HepG2 (cell line): Measurements from ENCODE around the gene RRAS. TPM values are rescaled to one million over a fixed set of nuclear protein-coding genes. Genes with fewer than 3 reads are reported as not detected.

Source experiments
- BORCS8-MEF2B ChIP-seq: sonication (generic); formaldehyde crosslinking; IDR thresholded peaks from 2 replicates; pipeline ENCODE4 v1.8.0; 2022; ENCODE audit warnings: mild to moderate bottlenecking, missing genetic modification reagents
- CEBPZ ChIP-seq: IDR thresholded peaks from 2 replicates; pipeline ENCODE4 v1.6.1; 2012; ENCODE audit warnings: low read length, improper control_type of control experiment
- CENPT ChIP-seq: sonication (generic); formaldehyde crosslinking; IDR thresholded peaks from 2 replicates; pipeline ENCODE4 v1.8.0; 2022; ENCODE audit warnings: low read depth, mild to moderate bottlenecking, moderate library complexity, missing genetic modification reagents
- DRAP1 ChIP-seq: IDR thresholded peaks from 2 replicates; pipeline ENCODE4 v1.6.1; 2016; ENCODE audit warnings: missing genetic modification reagents, missing compliant biosample characterization
- JUN ChIP-seq: sonication (generic); formaldehyde crosslinking; IDR thresholded peaks from 2 replicates; pipeline ENCODE4 v1.4.0; 2020; ENCODE audit warnings: mild to moderate bottlenecking, missing genetic modification reagents
- MXD1 ChIP-seq: sonication (generic); formaldehyde crosslinking; IDR thresholded peaks from 2 replicates; pipeline ENCODE4 v1.4.0; 2020; ENCODE audit warnings: mild to moderate bottlenecking, missing genetic modification reagents
- POLR2AphosphoS5 ChIP-seq: IDR thresholded peaks from 2 replicates; pipeline ENCODE4 v1.6.1; 2012; ENCODE audit warnings: low read depth, low read length
- SIN3B ChIP-seq: fragments of 150-350 bp; IDR thresholded peaks from 2 replicates; pipeline ENCODE4 v1.6.1; 2014; ENCODE audit warnings: low read length
- SKIL ChIP-seq: sonication (generic); formaldehyde crosslinking; IDR thresholded peaks from 2 replicates; pipeline ENCODE4 v1.8.0; 2022; ENCODE audit warnings: missing genetic modification reagents, mild to moderate bottlenecking, moderate library complexity, borderline replicate concordance
- TFE3 ChIP-seq: IDR thresholded peaks from 2 replicates; pipeline ENCODE4 v1.6.1; 2016
- U2AF1 ChIP-seq: fragments of 200-400 bp; formaldehyde crosslinking; optimal IDR thresholded peaks from 2 replicates; pipeline ENCODE3; 2017; ENCODE audit warnings: mild to moderate bottlenecking, low read depth, low read length
- ZC3H4 ChIP-seq: sonication (generic); formaldehyde crosslinking; IDR thresholded peaks from 2 replicates; pipeline ENCODE4 v1.4.0; 2020; ENCODE audit warnings: missing genetic modification reagents, borderline replicate concordance
- ZNF253 ChIP-seq: sonication (generic); formaldehyde crosslinking; IDR thresholded peaks from 2 replicates; pipeline ENCODE4 v1.8.0; 2022; ENCODE audit warnings: mild to moderate bottlenecking, missing genetic modification reagents, borderline replicate concordance
- ZNF597 ChIP-seq: sonication (generic); formaldehyde crosslinking; IDR thresholded peaks from 2 replicates; pipeline ENCODE4 v1.5.0; 2020; ENCODE audit warnings: missing genetic modification reagents
- polyA plus RNA-seq, 8 experiments: library from polyadenylated mRNA; depleted of rRNA in 3 of 8; stranded (reverse) in 7 of 8; unstranded in 1 of 8; fragments of >200 nt; fragmentation: Illumina TruSeq in 4 of 8; extraction: Trizol in 4 of 8; gene quantifications; 2 replicates each; pipeline versions ENCODE4 v1.2.1 to v1.2.3, GENCODE V29; 2011 to 2016; ENCODE audit warnings: low read depth in 4 of 8, missing spikeins in 1 of 8, mixed read lengths in 1 of 8; ENCODE audit not compliant: insufficient read depth in 1 of 8
- total RNA-seq, 5 experiments: library from RNA; depleted of rRNA; stranded (reverse); fragments of >200 nt; fragmentation: Illumina TruSeq; extraction: Trizol; gene quantifications; 2 replicates each; pipeline ENCODE4 v1.2.3, GENCODE V29; 2016; ENCODE audit warnings: low read depth in 1 of 5

Gene RRAS
- total and polyA plus RNA-seq, 2 of the 13 experiments (the other 11 are each of a cell fraction or from before 2014, with no cell fraction given): 1.5 to 12.0 TPM

- TF ChIP-seq MXD1 (CRISPR knock-in tag): 0 out of 2 replicates have a peak, but pooled peaks have one; percentile 53
- peak; percentile 76; the same call in 1 of the 2 replicates for TF ChIP-seq SIN3B
- TF ChIP-seq ZNF253 (CRISPR knock-in tag): no peak
- TF ChIP-seq POLR2AphosphoS5: peak; percentile 76
- no peak for TF ChIP-seq ZC3H4
- TF ChIP-seq CEBPZ: no peak
- no peak for TF ChIP-seq JUN (CRISPR knock-in tag)
- no peak for TF ChIP-seq TFE3
- TF ChIP-seq U2AF1: no peak
- TF ChIP-seq ZNF597 (CRISPR knock-in tag): no peak
- no peak for TF ChIP-seq BORCS8-MEF2B (CRISPR knock-in tag)
- no peak for TF ChIP-seq CENPT (CRISPR knock-in tag)
- TF ChIP-seq SKIL (CRISPR knock-in tag): no peak
- TF ChIP-seq DRAP1 (CRISPR knock-in tag): peak; percentile 45; the same call in 1 of the 2 replicates
Observed at GRCh38 chr19:49665351-49666119, 25.6 kb upstream of the RRAS start, which contains the start of the genes BCL2L12 and IRF3 (continued).
